Activated naive CD8-positive, alpha-beta T cell (primary cell): ENCODE data around the gene CLEC18A.
"Not testable (repeated sequence)": the region's sequence is repeated elsewhere in the genome, so short reads cannot be mapped to it uniquely, and the experiment has no call there.

Experiments
- H3K27ac Mint-ChIP-seq: one replicate; pipeline ENCODE4 v1.8.0; 2021; ENCODE audit warnings: mixed read lengths
- H3K27me3 Mint-ChIP-seq: one replicate; pipeline ENCODE4 v1.8.0; 2021; ENCODE audit warnings: mixed read lengths
- H3K36me3 Mint-ChIP-seq: one replicate; pipeline ENCODE4 v1.8.0; 2021; ENCODE audit warnings: mixed read lengths
- H3K4me1 Mint-ChIP-seq: one replicate; pipeline ENCODE4 v1.8.0; 2021; ENCODE audit warnings: low read depth, mixed read lengths
- H3K4me3 Mint-ChIP-seq: one replicate; pipeline ENCODE4 v1.8.0; 2021; ENCODE audit warnings: mild to moderate bottlenecking, mixed read lengths
- H3K9me3 Mint-ChIP-seq: one replicate; pipeline ENCODE4 v1.8.0; 2021; ENCODE audit warnings: low read depth, mixed read lengths

CLEC18A gene

GRCh38 chr16:69954241-69954640 is 3.1 kb downstream of the CLEC18A start:
- H3K36me3 Mint-ChIP-seq, H3K27ac Mint-ChIP-seq, H3K9me3 Mint-ChIP-seq, H3K27me3 Mint-ChIP-seq, H3K4me1 Mint-ChIP-seq, H3K4me3 Mint-ChIP-seq: not testable (repeated sequence)

- not testable (repeated sequence) for H3K9me3 Mint-ChIP-seq, H3K36me3 Mint-ChIP-seq, H3K27ac Mint-ChIP-seq, H3K4me3 Mint-ChIP-seq, H3K27me3 Mint-ChIP-seq, H3K4me1 Mint-ChIP-seq
These were observed 12.2 kb downstream of the CLEC18A start for GRCh38 chr16:69963312-69963711.

- H3K27me3 Mint-ChIP-seq, H3K36me3 Mint-ChIP-seq: not testable (repeated sequence)
- peak overlapping the region; percentile 46 for H3K4me3 Mint-ChIP-seq
These were observed 14.0 kb downstream of the CLEC18A start for GRCh38 chr16:69964960-69965660.

GRCh38 chr16:69965661-69966054 is 14.5 kb downstream of the CLEC18A start:
- not testable (repeated sequence) for H3K9me3 Mint-ChIP-seq, H3K4me1 Mint-ChIP-seq, H3K36me3 Mint-ChIP-seq, H3K27ac Mint-ChIP-seq, H3K4me3 Mint-ChIP-seq, H3K27me3 Mint-ChIP-seq

More at GRCh38 chr16:69964960-69965660, 14.0 kb downstream of the CLEC18A start:
- not testable (repeated sequence) for H3K9me3 Mint-ChIP-seq, H3K27ac Mint-ChIP-seq, H3K4me1 Mint-ChIP-seq

- not testable (repeated sequence) for H3K27me3 Mint-ChIP-seq, H3K4me3 Mint-ChIP-seq, H3K4me1 Mint-ChIP-seq, H3K27ac Mint-ChIP-seq, H3K9me3 Mint-ChIP-seq, H3K36me3 Mint-ChIP-seq
These were observed 16.6 kb downstream of the CLEC18A start for GRCh38 chr16:69967688-69968087.

- not testable (repeated sequence) for H3K27ac Mint-ChIP-seq, H3K27me3 Mint-ChIP-seq, H3K4me3 Mint-ChIP-seq, H3K4me1 Mint-ChIP-seq, H3K36me3 Mint-ChIP-seq, H3K9me3 Mint-ChIP-seq
These were observed 17.0 kb downstream of the CLEC18A start for GRCh38 chr16:69968125-69968524.

- not testable (repeated sequence) for H3K27me3 Mint-ChIP-seq, H3K27ac Mint-ChIP-seq, H3K4me3 Mint-ChIP-seq, H3K9me3 Mint-ChIP-seq, H3K36me3 Mint-ChIP-seq, H3K4me1 Mint-ChIP-seq
These were observed 18.5 kb downstream of the CLEC18A start for GRCh38 chr16:69969657-69970056.

GRCh38 chr16:69972120-69972519 is 21.0 kb downstream of the CLEC18A start:
- not testable (repeated sequence) for H3K4me3 Mint-ChIP-seq, H3K36me3 Mint-ChIP-seq, H3K9me3 Mint-ChIP-seq, H3K27me3 Mint-ChIP-seq, H3K27ac Mint-ChIP-seq, H3K4me1 Mint-ChIP-seq

GRCh38 chr16:69972935-69973334 is 21.8 kb downstream of the CLEC18A start:
- not testable (repeated sequence) for H3K36me3 Mint-ChIP-seq, H3K9me3 Mint-ChIP-seq, H3K4me1 Mint-ChIP-seq, H3K27ac Mint-ChIP-seq, H3K4me3 Mint-ChIP-seq, H3K27me3 Mint-ChIP-seq

GRCh38 chr16:69985196-69985595 is 34.1 kb downstream of the CLEC18A start:
- H3K9me3 Mint-ChIP-seq, H3K36me3 Mint-ChIP-seq, H3K27me3 Mint-ChIP-seq, H3K4me1 Mint-ChIP-seq, H3K27ac Mint-ChIP-seq, H3K4me3 Mint-ChIP-seq: not testable (repeated sequence)

- not testable (repeated sequence) for H3K4me1 Mint-ChIP-seq, H3K9me3 Mint-ChIP-seq, H3K27ac Mint-ChIP-seq, H3K27me3 Mint-ChIP-seq, H3K36me3 Mint-ChIP-seq, H3K4me3 Mint-ChIP-seq
These were observed 46.8 kb downstream of the CLEC18A start for GRCh38 chr16:69997956-69998355.

GRCh38 chr16:69999801-70000200 is 48.7 kb downstream of the CLEC18A start:
- not testable (repeated sequence) for H3K4me1 Mint-ChIP-seq, H3K27me3 Mint-ChIP-seq, H3K9me3 Mint-ChIP-seq, H3K27ac Mint-ChIP-seq, H3K4me3 Mint-ChIP-seq, H3K36me3 Mint-ChIP-seq

- not testable (repeated sequence) for H3K4me3 Mint-ChIP-seq, H3K27me3 Mint-ChIP-seq, H3K27ac Mint-ChIP-seq, H3K36me3 Mint-ChIP-seq, H3K9me3 Mint-ChIP-seq, H3K4me1 Mint-ChIP-seq
These were observed 52.4 kb downstream of the CLEC18A start for GRCh38 chr16:70003511-70003910.

- H3K36me3 Mint-ChIP-seq, H3K27me3 Mint-ChIP-seq, H3K9me3 Mint-ChIP-seq, H3K27ac Mint-ChIP-seq, H3K4me1 Mint-ChIP-seq, H3K4me3 Mint-ChIP-seq: not testable (repeated sequence)
These were observed 57.5 kb downstream of the CLEC18A start for GRCh38 chr16:70008604-70009003.

- H3K27me3 Mint-ChIP-seq, H3K4me3 Mint-ChIP-seq, H3K9me3 Mint-ChIP-seq, H3K27ac Mint-ChIP-seq, H3K4me1 Mint-ChIP-seq, H3K36me3 Mint-ChIP-seq: not testable (repeated sequence)
These were observed 59.5 kb downstream of the CLEC18A start for GRCh38 chr16:70010615-70011014.

- not testable (repeated sequence) for H3K4me1 Mint-ChIP-seq, H3K27ac Mint-ChIP-seq, H3K27me3 Mint-ChIP-seq, H3K4me3 Mint-ChIP-seq, H3K9me3 Mint-ChIP-seq
- peaks cover 11% of the 10 kb centered on the region for H3K36me3 Mint-ChIP-seq
These were observed 60.0 kb downstream of the CLEC18A start for GRCh38 chr16:70011120-70011519.

- not testable (repeated sequence) for H3K9me3 Mint-ChIP-seq, H3K27me3 Mint-ChIP-seq, H3K4me3 Mint-ChIP-seq, H3K27ac Mint-ChIP-seq, H3K4me1 Mint-ChIP-seq, H3K36me3 Mint-ChIP-seq
These were observed 61.2 kb downstream of the CLEC18A start for GRCh38 chr16:70012354-70012753.
